Tibial nerve (tissue), 4 donors: Measurements from ENCODE around the gene RUNX3. TPM values are rescaled to one million over a fixed set of nuclear protein-coding genes. Genes with fewer than 3 reads are reported as not detected.

Experiments
- DNase-seq, 2 donors: peaks; one replicate each; pipeline ENCODE4 v3.0.0-alpha.2; 2019; ENCODE audit warnings: low spot score in 2 of 2
- H3K27ac ChIP-seq, 4 donors: fragments of 200-600 bp; sonication (generic) in 3 of 4; one replicate each; pipeline ENCODE4 v1.5.1; 2017 to 2019; ENCODE audit warnings: mild to moderate bottlenecking in 1 of 4
- H3K27me3 ChIP-seq, 2 donors: fragments of 200-600 bp; sonication (generic) in 1 of 2; one replicate each; pipeline versions ENCODE4 v1.5.1 to v1.6.0; 2017 to 2019
- H3K36me3 ChIP-seq, 3 donors: fragments of 200-600 bp; sonication (generic); one replicate each; pipeline ENCODE4 v1.5.1; 2018 to 2019
- H3K4me1 ChIP-seq, 4 donors: fragments of 200-600 bp; sonication (generic) in 3 of 4; one replicate each; pipeline ENCODE4 v1.5.1; 2017 to 2019
- H3K4me3 ChIP-seq, 4 donors: fragments of 200-600 bp; sonication (generic) in 3 of 4; one replicate each; pipeline ENCODE4 v1.5.1; 2017 to 2019; ENCODE audit warnings: mild to moderate bottlenecking in 1 of 4, moderate library complexity in 1 of 4
- H3K9me3 ChIP-seq, 4 donors: fragments of 200-600 bp; sonication (generic) in 3 of 4; one replicate each; pipeline ENCODE4 v1.5.1; 2017 to 2019
- CTCF ChIP-seq, 5 experiments: fragments of 200-600 bp in 3 of 5; fragments of 450-650 bp in 2 of 5; sonication (generic) in 3 of 5; IDR thresholded peaks; one replicate each; pipeline ENCODE4 v1.5.1; 2016 to 2019; ENCODE audit warnings: antibody characterized with exemption in 5 of 5, mild to moderate bottlenecking in 3 of 5, moderate library complexity in 2 of 5
- EP300 ChIP-seq, 2 donors: sonication (generic); formaldehyde crosslinking; IDR thresholded peaks; one replicate each; pipeline ENCODE4 v1.6.1; 2017; ENCODE audit warnings: antibody characterized with exemption in 2 of 2, mild to moderate bottlenecking in 1 of 2
- POLR2A ChIP-seq, 2 donors: fragments of 450-650 bp; IDR thresholded peaks; one replicate each; pipeline ENCODE4 v1.6.1; 2017; ENCODE audit warnings: antibody characterized with exemption in 2 of 2, mild to moderate bottlenecking in 2 of 2, moderate library complexity in 2 of 2
- WGBS, 2 donors: methylation state at CpG; one replicate each; pipeline ENCODE4 v1.1.5; 2018; 5-methylcytosine and 5-hydroxymethylcytosine counted together
- total RNA-seq, 4 donors: library from RNA; depleted of rRNA; stranded (reverse); fragments of >200 nt; gene quantifications; one replicate each; pipeline ENCODE4 v1.1.0, GENCODE V29; 2016

RUNX3 gene
- total RNA-seq, 4 donors from 2014 or later = 0.22 to 3.3 (median 1.2) TPM

GRCh38 chr1:24963099-24963872, 33.2 kb upstream of the RUNX3 start:
- Histone ChIP-seq H3K27me3 (peaks cover 0 to 42% of the 10 kb centered on the region in 2 donors), H3K4me3 (peak overlapping the region in 1 of 4 donors; percentile 23), H3K36me3 (no peaks in the 10 kb centered on the region), H3K4me1 (no peaks in the 10 kb centered on the region), H3K9me3 (no peaks in the 10 kb centered on the region), H3K27ac (peak overlapping the region in 1 of 4 donors; percentile 62)
- DNase-seq = no peak
- TF ChIP-seq POLR2A (IDR thresholded peaks at IDR 0.05) (no peak), CTCF (IDR thresholded peaks at IDR 0.05) (no peak), EP300 (IDR thresholded peaks at IDR 0.05) (no peak)
- WGBS, 2 donors = 51 to 74% methylated on average over 9 of the region's 9 CpGs

GRCh38 chr1:24961961-24962861, 32.1 kb upstream of the RUNX3 start:
- H3K27ac ChIP-seq = no peak overlapping the region
- no peaks in the 10 kb centered on the region for H3K36me3 ChIP-seq
- peaks cover 0 to 40% of the 10 kb centered on the region in 2 donors for H3K27me3 ChIP-seq
- no peak overlapping the region for H3K4me3 ChIP-seq
- no peak for DNase-seq
- H3K9me3 ChIP-seq = no peaks in the 10 kb centered on the region
- WGBS, 2 donors = 83 to 86% methylated on average over 26 of the region's 26 CpGs
- no peak for TF ChIP-seq POLR2A (IDR thresholded peaks at IDR 0.05)
- TF ChIP-seq EP300 (IDR thresholded peaks at IDR 0.05) = no peak
- no peak for TF ChIP-seq CTCF (IDR thresholded peaks at IDR 0.05)
- H3K4me1 ChIP-seq = no peaks in the 10 kb centered on the region

- H3K4me3 ChIP-seq = no peak overlapping the region
- no peak for TF ChIP-seq CTCF (IDR thresholded peaks at IDR 0.05)
- TF ChIP-seq EP300 (IDR thresholded peaks at IDR 0.05) = no peak
- no peak for TF ChIP-seq POLR2A (IDR thresholded peaks at IDR 0.05)
- H3K9me3 ChIP-seq = no peaks in the 10 kb centered on the region
- WGBS, 2 donors = 79 to 87% methylated on average over 7 of the region's 7 CpGs
- no peak for DNase-seq
- H3K4me1 ChIP-seq = no peaks in the 10 kb centered on the region
- H3K27me3 ChIP-seq = peaks cover 0 to 41% of the 10 kb centered on the region in 2 donors
- H3K36me3 ChIP-seq = no peaks in the 10 kb centered on the region
- H3K27ac ChIP-seq = no peak overlapping the region
Measured at GRCh38 chr1:24961334-24961733, 31.3 kb upstream of the RUNX3 start.

GRCh38 chr1:24960071-24960801, 30.2 kb upstream of the RUNX3 start:
- Histone ChIP-seq H3K4me3 (no peak overlapping the region), H3K27me3 (peaks cover 0 to 35% of the 10 kb centered on the region in 2 donors), H3K27ac (no peak overlapping the region), H3K4me1 (no peaks in the 10 kb centered on the region), H3K36me3 (no peaks in the 10 kb centered on the region), H3K9me3 (no peaks in the 10 kb centered on the region)
- no peak for DNase-seq
- 92% methylated on average over 11 of the region's 11 CpGs for WGBS, 2 donors
- TF ChIP-seq EP300 (IDR thresholded peaks at IDR 0.05) = no peak
- TF ChIP-seq POLR2A (IDR thresholded peaks at IDR 0.05) = no peak
- TF ChIP-seq CTCF (IDR thresholded peaks at IDR 0.05) = no peak
